Activated naive CD4-positive, alpha-beta T cell treated with anti-CD3 and anti-CD28 coated beads for 36 hours (primary cell): ENCODE results near the gene SPCS2. TPM values are rescaled to one million over a fixed set of nuclear protein-coding genes. Genes with fewer than 3 reads are reported as not detected.

Experiments
- CTCF ChIA-PET: fragments of 350-600 bp; sonication (Branson Sonifier 250); formaldehyde crosslinking; loops from one replicate; lab custom pipeline; 2021; ENCODE audit warnings: antibody characterized with exemption; lab: Charles Lee
- DNase-seq: peaks from one replicate; pipeline ENCODE4 v3.0.0-alpha.2; 2020
- H3K27ac Mint-ChIP-seq: one replicate; pipeline ENCODE4 v1.8.0; 2021; ENCODE audit warnings: mild to moderate bottlenecking, mixed read lengths
- H3K27me3 Mint-ChIP-seq: one replicate; pipeline ENCODE4 v1.8.0; 2021; ENCODE audit warnings: low read depth, mixed read lengths
- H3K36me3 Mint-ChIP-seq: one replicate; pipeline ENCODE4 v1.8.0; 2021; ENCODE audit warnings: low read depth, mixed read lengths
- H3K4me1 Mint-ChIP-seq: one replicate; pipeline ENCODE4 v1.8.0; 2021; ENCODE audit warnings: low read depth, mixed read lengths
- H3K4me3 Mint-ChIP-seq: one replicate; pipeline ENCODE4 v1.8.0; 2021; ENCODE audit warnings: mild to moderate bottlenecking, moderate library complexity, mixed read lengths
- H3K9me3 Mint-ChIP-seq: one replicate; pipeline ENCODE4 v1.8.0; 2021; ENCODE audit warnings: mixed read lengths
- intact Hi-C: fragments of 100-400 bp; cut with micrococcal nuclease; formaldehyde crosslinking; loops from one replicate; pipeline ENCODE4 v1.15.1; 2023
- total RNA-seq, 2 experiments: library from RNA; stranded (reverse); gene quantifications; one replicate each; pipeline ENCODE4 v1.2.3, GENCODE V29; 2021

The SPCS2 gene
- total RNA-seq = 10 to 100 TPM; 77.6 to 83.3 TPM

GRCh38 chr11:74948898-74949752 is at the start of gene SPCS2, which contains the start of gene XRRA1:
TSS of gene SPCS2 (plus strand) at chr11:74949266. CDS start at chr11:74949286, 20 bp downstream.
TSS of gene XRRA1 (minus strand) at chr11:74949091. CDS start at chr11:74940878, 8,213 bp downstream.
- peak; percentile 100 for DNase-seq
- H3K9me3 Mint-ChIP-seq = no peaks in the 10 kb centered on the region
- H3K36me3 Mint-ChIP-seq = peaks cover 8% of the 10 kb centered on the region
- intact Hi-C loops = loop anchor here (1.0 to 10.0 kb wide), 9 partner anchors 39 to 551 kb away; partner anchors contain the start of genes LIPT2, NEU3, PGM2L1 and POLD3
- H3K4me1 Mint-ChIP-seq = peaks cover 36% of the 10 kb centered on the region
- H3K4me3 Mint-ChIP-seq = peak within 1 kb of the TSS; percentile 98
- CTCF ChIA-PET = interaction anchor here (1.0 to 1.1 kb wide), 2 partner anchors 16 to 299 kb away, joined by 3 read pairs; no protein-coding TSS in a partner anchor
- no peaks in the 10 kb centered on the region for H3K27me3 Mint-ChIP-seq
- H3K27ac Mint-ChIP-seq = peak within 1 kb of the TSS; percentile 89

- H3K9me3 Mint-ChIP-seq = peaks cover 41% of the 10 kb centered on the region
- H3K4me3 Mint-ChIP-seq = no peak overlapping the region
- no peak overlapping the region for H3K27ac Mint-ChIP-seq
- no peaks in the 10 kb centered on the region for H3K27me3 Mint-ChIP-seq
- CTCF ChIA-PET = no interaction called here
- peaks cover 34% of the 10 kb centered on the region for H3K36me3 Mint-ChIP-seq
- no peaks in the 10 kb centered on the region for H3K4me1 Mint-ChIP-seq
- intact Hi-C loops = no loop called here
- no peak for DNase-seq
Measured at GRCh38 chr11:74902342-74902741, 46.7 kb upstream of the SPCS2 start.

GRCh38 chr11:74905326-74905725 is 43.7 kb upstream of the SPCS2 start:
- H3K4me1 Mint-ChIP-seq = no peaks in the 10 kb centered on the region
- intact Hi-C loops = no loop called here
- no peaks in the 10 kb centered on the region for H3K27me3 Mint-ChIP-seq
- peaks cover 21% of the 10 kb centered on the region for H3K36me3 Mint-ChIP-seq
- no peak overlapping the region for H3K27ac Mint-ChIP-seq
- no peak overlapping the region for H3K4me3 Mint-ChIP-seq
- DNase-seq = no peak
- H3K9me3 Mint-ChIP-seq = peaks cover 20% of the 10 kb centered on the region
- CTCF ChIA-PET = no interaction called here

DNA sequence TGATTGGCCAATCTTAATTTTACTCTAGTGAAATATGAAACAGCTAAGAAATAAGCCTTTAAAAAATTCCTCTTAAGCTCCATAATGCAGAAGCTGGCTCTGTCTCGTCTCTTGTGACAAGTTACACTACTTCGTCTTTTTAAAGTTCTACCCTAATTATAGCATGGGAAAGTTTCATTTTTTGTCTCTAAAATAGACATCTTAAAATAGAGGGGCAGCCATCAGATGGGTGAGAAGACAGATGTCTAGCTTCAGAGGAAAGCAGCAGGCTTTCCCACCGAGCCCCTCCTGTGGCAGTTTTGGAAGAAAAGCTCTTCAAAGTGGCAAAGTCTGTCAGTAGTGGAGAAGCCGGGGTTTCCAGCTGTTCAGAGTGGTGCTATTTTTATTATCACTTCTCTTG is 39.7 kb upstream of the SPCS2 start:
- H3K4me3 Mint-ChIP-seq = no peak overlapping the region
- no peaks in the 10 kb centered on the region for H3K9me3 Mint-ChIP-seq
- intact Hi-C loops = no loop called here
- DNase-seq = no peak
- CTCF ChIA-PET = no interaction called here
- H3K36me3 Mint-ChIP-seq = peaks cover 2% of the 10 kb centered on the region
- no peaks in the 10 kb centered on the region for H3K4me1 Mint-ChIP-seq
- H3K27me3 Mint-ChIP-seq = no peaks in the 10 kb centered on the region
- H3K27ac Mint-ChIP-seq = no peak overlapping the region

- H3K9me3 Mint-ChIP-seq = no peaks in the 10 kb centered on the region
Measured at GRCh38 chr11:74909812-74910211, 39.3 kb upstream of the SPCS2 start.

DNA sequence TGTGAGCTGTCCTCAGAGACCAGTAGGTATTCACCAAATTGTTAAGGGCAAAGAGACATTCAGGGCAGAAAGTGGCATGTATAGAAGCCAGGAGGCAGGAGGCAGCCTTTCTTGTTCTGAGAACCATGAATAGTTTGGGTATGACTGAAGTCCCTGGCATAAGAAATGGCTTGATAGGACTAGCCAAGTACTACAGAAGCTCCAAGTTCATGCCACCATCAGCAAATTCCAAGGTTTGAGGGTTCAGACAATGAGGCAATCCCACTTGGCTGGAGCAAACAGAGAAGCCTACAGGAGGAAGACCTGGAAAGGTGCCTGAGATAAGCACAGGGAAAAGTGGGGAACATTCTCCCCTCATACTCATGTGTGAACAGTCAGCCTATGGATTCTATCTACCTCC is 25.9 kb upstream of the SPCS2 start:
- CTCF ChIA-PET = interaction anchor here (0.8 to 1.2 kb wide), 3 partner anchors 19 to 217 kb away, joined by 3 to 5 read pairs (median 3); no protein-coding TSS in a partner anchor
- DNase-seq = no peak
- intact Hi-C loops = no loop called here
- Mint-ChIP-seq H3K9me3 (no peaks in the 10 kb centered on the region), H3K4me1 (no peaks in the 10 kb centered on the region), H3K4me3 (no peak overlapping the region), H3K27ac (no peak overlapping the region), H3K27me3 (no peaks in the 10 kb centered on the region), H3K36me3 (peaks cover 8% of the 10 kb centered on the region)

More at GRCh38 chr11:74909812-74910211, 39.3 kb upstream of the SPCS2 start:
- Mint-ChIP-seq H3K4me3 (no peak overlapping the region), H3K36me3 (peaks cover 5% of the 10 kb centered on the region), H3K27ac (no peak overlapping the region), H3K27me3 (no peaks in the 10 kb centered on the region), H3K4me1 (no peaks in the 10 kb centered on the region)
- CTCF ChIA-PET = no interaction called here
- DNase-seq = no peak
- intact Hi-C loops = no loop called here

- Mint-ChIP-seq H3K36me3 (no peaks in the 10 kb centered on the region), H3K27ac (no peak overlapping the region), H3K4me3 (no peak overlapping the region), H3K9me3 (no peaks in the 10 kb centered on the region), H3K27me3 (no peaks in the 10 kb centered on the region), H3K4me1 (no peaks in the 10 kb centered on the region)
- intact Hi-C loops = no loop called here
- CTCF ChIA-PET = interaction anchor here (1.5 to 1.7 kb wide), 2 partner anchors 97 to 106 kb away, joined by 4 to 6 read pairs; no protein-coding TSS in a partner anchor
- DNase-seq = no peak
Measured at GRCh38 chr11:74925281-74925680, 23.8 kb upstream of the SPCS2 start.

GRCh38 chr11:74926304-74927030 is 22.6 kb upstream of the SPCS2 start:
- H3K27me3 Mint-ChIP-seq = no peaks in the 10 kb centered on the region
- H3K36me3 Mint-ChIP-seq = no peaks in the 10 kb centered on the region
- H3K9me3 Mint-ChIP-seq = no peaks in the 10 kb centered on the region
- no peaks in the 10 kb centered on the region for H3K4me1 Mint-ChIP-seq
- intact Hi-C loops = no loop called here
- no peak overlapping the region for H3K4me3 Mint-ChIP-seq
- no peak overlapping the region for H3K27ac Mint-ChIP-seq
- no peak for DNase-seq
- CTCF ChIA-PET = interaction anchor here (0.6 to 1.7 kb wide), 8 partner anchors 11 to 323 kb away, joined by 3 to 6 read pairs (median 4); no protein-coding TSS in a partner anchor

- intact Hi-C loops = no loop called here
- Mint-ChIP-seq H3K27ac (no peak overlapping the region), H3K4me3 (no peak overlapping the region), H3K27me3 (no peaks in the 10 kb centered on the region), H3K9me3 (no peaks in the 10 kb centered on the region), H3K36me3 (no peaks in the 10 kb centered on the region), H3K4me1 (peaks cover 2% of the 10 kb centered on the region)
- CTCF ChIA-PET = interaction anchor here (1.2 kb wide), 2 partner anchors 105 to 277 kb away, joined by 3 to 4 read pairs; no protein-coding TSS in a partner anchor
- DNase-seq = no peak
Measured at GRCh38 chr11:74927496-74927895, 21.6 kb upstream of the SPCS2 start.

- no peak overlapping the region for H3K4me3 Mint-ChIP-seq
- CTCF ChIA-PET = interaction anchor here (0.6 to 3.6 kb wide), 33 partner anchors 9 to 1563 kb away, joined by 3 to 25 read pairs (median 3); partner anchors contain the start of gene TPBGL
- peaks cover 2% of the 10 kb centered on the region for H3K36me3 Mint-ChIP-seq
- intact Hi-C loops = loop anchor here (1.0 to 2.0 kb wide), 7 partner anchors 59 to 319 kb away; partner anchors contain the start of genes NEU3 and TPBGL
- DNase-seq = peak; percentile 84
- no peak overlapping the region for H3K27ac Mint-ChIP-seq
- H3K4me1 Mint-ChIP-seq = peaks cover 2% of the 10 kb centered on the region
- no peaks in the 10 kb centered on the region for H3K27me3 Mint-ChIP-seq
- no peaks in the 10 kb centered on the region for H3K9me3 Mint-ChIP-seq
Measured at GRCh38 chr11:74929431-74930363, 19.4 kb upstream of the SPCS2 start.

- intact Hi-C loops = no loop called here
Measured at GRCh38 chr11:74932169-74932568, 16.9 kb upstream of the SPCS2 start.

More at GRCh38 chr11:74932169-74932568, 16.9 kb upstream of the SPCS2 start:
- DNase-seq = no peak
- CTCF ChIA-PET = interaction anchor here (0.5 to 2.0 kb wide), 11 partner anchors 22 to 881 kb away, joined by 3 to 8 read pairs (median 3); no protein-coding TSS in a partner anchor
- Mint-ChIP-seq H3K4me3 (no peak overlapping the region), H3K4me1 (peaks cover 2% of the 10 kb centered on the region), H3K9me3 (no peaks in the 10 kb centered on the region), H3K27me3 (no peaks in the 10 kb centered on the region), H3K27ac (no peak overlapping the region), H3K36me3 (peaks cover 2% of the 10 kb centered on the region)
